ENCODE data around the gene FAM210A. TPM values are rescaled to one million over a fixed set of nuclear protein-coding genes. Genes with fewer than 3 reads are reported as not detected.

Gene FAM210A
- total RNA-seq, 1 donor from 2014 or later: 15.4 TPM

DNA sequence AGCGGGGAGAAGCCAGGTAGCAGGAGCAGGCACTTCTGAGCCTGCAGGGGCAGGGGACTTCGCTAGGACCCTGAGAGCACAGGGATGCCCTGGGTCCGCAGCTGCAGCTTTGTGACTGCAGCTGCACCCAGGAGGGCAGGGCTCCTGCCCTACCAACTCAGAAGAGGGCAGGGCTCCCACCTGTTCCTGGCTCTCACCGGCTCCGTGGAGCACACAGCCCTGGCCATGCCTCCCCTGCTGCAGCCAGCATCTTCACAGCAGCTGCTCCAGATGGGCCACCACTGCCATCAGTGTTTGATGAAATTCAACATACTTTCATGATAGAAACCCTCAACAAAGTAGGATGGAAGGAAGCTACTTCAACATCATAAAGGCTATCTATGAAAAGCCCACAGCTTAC lies 92.7 kb downstream of the FAM210A start:
- Mint-ChIP-seq H3K9me3 (ENCODE audit: unreplicated experiment) (no peaks in the 10 kb centered on the region), H3K27me3 (ENCODE audit: unreplicated experiment) (peaks cover 1% of the 10 kb centered on the region), H3K36me3 (ENCODE audit: low read depth, unreplicated experiment) (peaks cover 6% of the 10 kb centered on the region), H3K27ac (ENCODE audit: unreplicated experiment) (no peak overlapping the region), H3K4me1 (ENCODE audit: unreplicated experiment) (peaks cover 4% of the 10 kb centered on the region), H3K4me3 (ENCODE audit: unreplicated experiment) (no peak overlapping the region)
- no peak for DNase-seq (ENCODE audit: low spot score)
- TF ChIP-seq CTCF (IDR thresholded peaks at IDR 0.05; ENCODE audit: unreplicated experiment): no peak

GRCh38 chr18:13630716-13631268 lies 95.6 kb downstream of the FAM210A start:
- peaks cover 4% of the 10 kb centered on the region for H3K4me1 Mint-ChIP-seq (ENCODE audit: unreplicated experiment)
- no peak overlapping the region for H3K4me3 Mint-ChIP-seq (ENCODE audit: unreplicated experiment)
- DNase-seq (ENCODE audit: low spot score): no peak
- H3K27me3 Mint-ChIP-seq (ENCODE audit: unreplicated experiment): peaks cover 5% of the 10 kb centered on the region
- no peak overlapping the region for H3K27ac Mint-ChIP-seq (ENCODE audit: unreplicated experiment)
- H3K36me3 Mint-ChIP-seq (ENCODE audit: low read depth, unreplicated experiment): peaks cover 13% of the 10 kb centered on the region
- no peak for TF ChIP-seq CTCF (IDR thresholded peaks at IDR 0.05; ENCODE audit: unreplicated experiment)
- H3K9me3 Mint-ChIP-seq (ENCODE audit: unreplicated experiment): no peaks in the 10 kb centered on the region

DNA sequence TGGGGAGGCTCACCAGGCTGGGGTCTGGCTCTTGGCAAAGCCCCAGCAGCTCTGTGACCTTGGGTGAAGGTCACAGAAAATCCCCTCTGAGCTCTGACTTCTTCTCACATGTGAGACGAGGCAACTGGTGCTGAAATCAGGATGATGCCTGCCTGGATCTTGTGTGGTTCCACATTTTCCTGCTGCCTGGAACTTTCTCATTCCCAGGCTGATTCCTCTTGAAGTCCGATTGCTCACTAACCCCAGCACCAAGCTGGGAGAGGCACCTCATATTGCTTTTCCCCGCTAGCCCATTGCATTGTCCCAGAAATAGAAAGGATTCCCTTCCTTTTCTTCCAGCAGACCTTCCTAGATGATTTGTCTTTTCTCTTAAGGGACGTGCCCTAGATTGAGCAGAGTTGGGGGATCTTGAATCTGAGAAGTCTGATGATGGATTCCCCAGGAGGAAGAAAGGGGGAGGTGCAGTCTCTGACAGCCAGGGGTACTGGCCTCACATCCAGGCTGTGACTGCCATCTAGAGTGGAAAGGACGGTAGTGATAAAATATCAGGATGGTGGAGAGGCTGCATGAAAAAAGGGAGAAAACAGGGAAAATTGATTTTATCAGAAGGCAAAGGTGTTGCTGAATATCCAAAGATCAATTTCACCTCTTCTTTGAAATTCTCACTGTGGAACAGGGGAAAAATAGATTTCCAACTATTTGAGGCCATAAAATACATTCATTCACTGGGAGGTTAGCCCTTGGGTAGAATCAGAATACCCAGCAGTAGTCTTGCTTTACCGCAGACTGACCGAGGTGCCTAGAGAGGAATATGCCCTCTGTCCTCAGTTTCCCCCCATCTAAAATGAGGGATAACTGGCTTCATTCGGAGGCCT lies 96.3 kb downstream of the FAM210A start:
- DNase-seq (ENCODE audit: low spot score): peak; percentile 59
- Mint-ChIP-seq H3K4me3 (ENCODE audit: unreplicated experiment) (no peak overlapping the region), H3K4me1 (ENCODE audit: unreplicated experiment) (peaks cover 4% of the 10 kb centered on the region), H3K27me3 (ENCODE audit: unreplicated experiment) (peaks cover 6% of the 10 kb centered on the region), H3K9me3 (ENCODE audit: unreplicated experiment) (no peaks in the 10 kb centered on the region), H3K36me3 (ENCODE audit: low read depth, unreplicated experiment) (peaks cover 13% of the 10 kb centered on the region), H3K27ac (ENCODE audit: unreplicated experiment) (no peak overlapping the region)
- TF ChIP-seq CTCF (IDR thresholded peaks at IDR 0.05; ENCODE audit: unreplicated experiment): peak; percentile 62

GRCh38 chr18:13628211-13628610 lies 98.1 kb downstream of the FAM210A start:
- no peak for TF ChIP-seq CTCF (IDR thresholded peaks at IDR 0.05; ENCODE audit: unreplicated experiment)
- Mint-ChIP-seq H3K27me3 (ENCODE audit: unreplicated experiment) (peaks cover 6% of the 10 kb centered on the region), H3K9me3 (ENCODE audit: unreplicated experiment) (no peaks in the 10 kb centered on the region), H3K36me3 (ENCODE audit: low read depth, unreplicated experiment) (peaks cover 10% of the 10 kb centered on the region), H3K4me1 (ENCODE audit: unreplicated experiment) (peaks cover 4% of the 10 kb centered on the region), H3K27ac (ENCODE audit: unreplicated experiment) (no peak overlapping the region), H3K4me3 (ENCODE audit: unreplicated experiment) (no peak overlapping the region)
- DNase-seq (ENCODE audit: low spot score): no peak

GRCh38 chr18:13627639-13628038 lies 98.7 kb downstream of the FAM210A start:
- H3K9me3 Mint-ChIP-seq (ENCODE audit: unreplicated experiment): no peaks in the 10 kb centered on the region
- no peak overlapping the region for H3K4me3 Mint-ChIP-seq (ENCODE audit: unreplicated experiment)
- H3K4me1 Mint-ChIP-seq (ENCODE audit: unreplicated experiment): peaks cover 4% of the 10 kb centered on the region
- DNase-seq (ENCODE audit: low spot score): no peak
- no peak for TF ChIP-seq CTCF (IDR thresholded peaks at IDR 0.05; ENCODE audit: unreplicated experiment)
- H3K27me3 Mint-ChIP-seq (ENCODE audit: unreplicated experiment): peaks cover 9% of the 10 kb centered on the region
- H3K36me3 Mint-ChIP-seq (ENCODE audit: low read depth, unreplicated experiment): peaks cover 13% of the 10 kb centered on the region
- no peak overlapping the region for H3K27ac Mint-ChIP-seq (ENCODE audit: unreplicated experiment)
